Left lung (tissue), 10 donors: ENCODE measurements around the gene GPX3. TPM values are rescaled to one million over a fixed set of nuclear protein-coding genes. Genes with fewer than 3 reads are reported as not detected.

Experiments
- ATAC-seq: fragments of 200-7000 bp; cut with Tn5 transposase; one replicate; pipeline ENCODE4 v1.9.1; 2020; ENCODE audit warnings: moderate library complexity
- DNase-seq, 4 donors: peaks; one replicate each; pipeline ENCODE4 v3.0.0-alpha.2; 2013 to 2020
- H3K27ac ChIP-seq, 2 donors: fragments of 200-600 bp; sonication (generic) in 1 of 2; one replicate each; pipeline versions ENCODE4 v1.5.0 to v1.8.0; 2020 to 2021
- H3K27me3 ChIP-seq, 2 donors: fragments of 200-600 bp; sonication (generic) in 1 of 2; one replicate each; pipeline versions ENCODE4 v1.5.0 to v1.8.0; 2020 to 2021
- H3K36me3 ChIP-seq, 2 donors: fragments of 200-600 bp; sonication (generic) in 1 of 2; one replicate each; pipeline versions ENCODE4 v1.5.0 to v1.8.0; 2020 to 2021
- H3K4me1 ChIP-seq, 2 donors: fragments of 200-600 bp; one replicate each; pipeline ENCODE4 v1.8.0; 2021
- H3K4me3 ChIP-seq, 2 donors: fragments of 200-600 bp; sonication (generic) in 1 of 2; one replicate each; pipeline versions ENCODE4 v1.5.0 to v1.8.0; 2020 to 2021; ENCODE audit warnings: mild to moderate bottlenecking in 1 of 2
- H3K9me3 ChIP-seq, 2 donors: fragments of 200-600 bp; sonication (generic) in 1 of 2; one replicate each; pipeline versions ENCODE4 v1.5.0 to v1.8.0; 2020 to 2021
- CTCF ChIP-seq, 2 donors: fragments of 200-600 bp; sonication (generic) in 1 of 2; IDR thresholded peaks; one replicate each; pipeline versions ENCODE4 v1.5.0 to v1.8.0; 2021; ENCODE audit warnings: antibody characterized with exemption in 2 of 2
- intact Hi-C, 2 donors: fragments of 100-400 bp; cut with DNase I; formaldehyde crosslinking; loops; one replicate each; pipeline versions ENCODE4 v1.11.2 to v1.14.2; 2022
- polyA plus RNA-seq, 6 donors: library from polyadenylated mRNA; unstranded; fragments of 120-200 nt; gene quantifications; one replicate each; pipeline ENCODE4 v1.2.1, GENCODE V29; 2013; ENCODE audit not compliant: insufficient read length in 6 of 6
- total RNA-seq, 2 donors: library from RNA; stranded (reverse); fragmentation: NEBNext Ultra II Directional; extraction: Animal tissue kit (Norgen Biotek cat#: 25700); gene quantifications; one replicate each; pipeline ENCODE4 v1.2.1, GENCODE V29; 2021
- donor health status: DM: no; HTN: yes; CAD: no.
- donor health status: DM: no; HTN: no; CAD: no.

Gene GPX3
- total and polyA plus RNA-seq, 8 donors, result 49.0 to 424 (median 77.2) TPM

- no peak for DNase-seq
- Histone ChIP-seq H3K4me3 (no peak overlapping the region), H3K27ac (peak overlapping the region; percentile 54 to 72), H3K27me3 (no peaks in the 10 kb centered on the region), H3K9me3 (no peaks in the 10 kb centered on the region), H3K4me1 (peaks cover 6 to 50% of the 10 kb centered on the region in 2 donors), H3K36me3 (peaks cover 0 to 100% of the 10 kb centered on the region in 2 donors)
- intact Hi-C loops, result no loop called here
- no peak for TF ChIP-seq CTCF (IDR thresholded peaks at IDR 0.05)
- peak; percentile 13 for ATAC-seq
Measured at GRCh38 chr5:151038801-151039238, 18.4 kb downstream of the GPX3 start.

GRCh38 chr5:151039665-151040064 lies 19.3 kb downstream of the GPX3 start:
- Histone ChIP-seq H3K4me3 (no peak overlapping the region), H3K4me1 (peaks cover 6 to 50% of the 10 kb centered on the region in 2 donors), H3K27ac (peak overlapping the region; percentile 54 to 72), H3K36me3 (peaks cover 0 to 100% of the 10 kb centered on the region in 2 donors), H3K9me3 (no peaks in the 10 kb centered on the region), H3K27me3 (no peaks in the 10 kb centered on the region)
- ATAC-seq, result no peak
- intact Hi-C loops, result no loop called here
- DNase-seq, result no peak
- no peak for TF ChIP-seq CTCF (IDR thresholded peaks at IDR 0.05)

GRCh38 chr5:151040211-151040747 lies 19.9 kb downstream of the GPX3 start:
- Histone ChIP-seq H3K27me3 (no peaks in the 10 kb centered on the region), H3K4me3 (no peak overlapping the region), H3K4me1 (peaks cover 6 to 50% of the 10 kb centered on the region in 2 donors), H3K27ac (peak overlapping the region; percentile 54 to 72), H3K9me3 (no peaks in the 10 kb centered on the region), H3K36me3 (peaks cover 0 to 100% of the 10 kb centered on the region in 2 donors)
- DNase-seq, result no peak
- intact Hi-C loops, result no loop called here
- no peak for TF ChIP-seq CTCF (IDR thresholded peaks at IDR 0.05)
- peak; percentile 33 for ATAC-seq

GRCh38 chr5:151041577-151042268 lies 21.3 kb downstream of the GPX3 start:
- DNase-seq (no peak), ATAC-seq (peak; percentile 59)
- Histone ChIP-seq H3K9me3 (no peaks in the 10 kb centered on the region), H3K27ac (peak overlapping the region; percentile 35 to 54), H3K27me3 (no peaks in the 10 kb centered on the region), H3K4me1 (peaks cover 6 to 50% of the 10 kb centered on the region in 2 donors), H3K36me3 (peaks cover 0 to 100% of the 10 kb centered on the region in 2 donors), H3K4me3 (no peak overlapping the region)
- TF ChIP-seq CTCF (IDR thresholded peaks at IDR 0.05), result no peak
- intact Hi-C loops, result no loop called here

- no peak for ATAC-seq
- intact Hi-C loops, result no loop called here
- H3K4me3 ChIP-seq, result no peak overlapping the region
Measured at GRCh38 chr5:151042453-151043093, 22.2 kb downstream of the GPX3 start.

More at GRCh38 chr5:151042453-151043093, 22.2 kb downstream of the GPX3 start:
- no peaks in the 10 kb centered on the region for H3K27me3 ChIP-seq
- no peak for DNase-seq
- peaks cover 6 to 42% of the 10 kb centered on the region in 2 donors for H3K4me1 ChIP-seq
- H3K9me3 ChIP-seq, result no peaks in the 10 kb centered on the region
- no peak for TF ChIP-seq CTCF (IDR thresholded peaks at IDR 0.05)
- peak overlapping the region in 1 of 2 donors; percentile 45 for H3K27ac ChIP-seq
- peaks cover 0 to 100% of the 10 kb centered on the region in 2 donors for H3K36me3 ChIP-seq
